ENCODE measurements around the gene SEMA3F. TPM values are rescaled to one million over a fixed set of nuclear protein-coding genes. Genes with fewer than 3 reads are reported as not detected.

The SEMA3F gene
- total and polyA plus RNA-seq, 4 donors, result 27.8 to 54.3 (median 47.4) TPM

DNA sequence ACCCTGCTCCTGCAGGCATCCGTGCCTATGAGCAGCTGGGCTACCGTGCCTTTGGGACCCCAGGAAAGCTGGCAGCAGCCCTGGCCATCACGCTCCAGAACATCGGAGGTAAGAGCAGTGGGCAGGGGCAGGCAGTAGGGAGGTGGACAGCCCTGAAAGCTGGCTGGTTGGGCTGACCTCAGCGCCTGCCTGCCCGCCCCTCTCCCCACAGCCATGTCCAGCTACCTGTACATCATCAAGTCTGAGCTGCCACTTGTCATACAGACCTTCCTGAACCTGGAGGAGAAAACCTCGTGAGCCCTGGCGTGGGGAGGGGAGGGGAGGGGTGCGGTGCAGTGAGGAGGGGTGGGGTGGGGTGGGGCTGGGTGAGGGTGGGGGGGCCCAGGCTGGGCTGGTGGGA lies 60.4 kb downstream of the SEMA3F start:
- no peak overlapping the region for H3K4me3 ChIP-seq
- H3K9ac ChIP-seq (ENCODE audit: insufficient read depth in 1 of 2, low read length in 2 of 2), result no peak overlapping the region
- no peak for DNase-seq
- peaks cover 0 to 4% (median 0%) of the 10 kb centered on the region in 5 donors for H3K4me1 ChIP-seq (ENCODE audit: control insufficient read depth in 5 of 5, insufficient read depth in 5 of 5, low read length in 5 of 5)
- H3K27me3 ChIP-seq (ENCODE audit: control insufficient read depth in 3 of 3, insufficient read depth in 3 of 3, low read length in 2 of 3), result no peaks in the 10 kb centered on the region
- no peaks in the 10 kb centered on the region for H3K9me3 ChIP-seq (ENCODE audit: control insufficient read depth in 4 of 4, insufficient read depth in 3 of 4, low read length in 3 of 4)
- ATAC-seq (ENCODE audit: insufficient read depth, low FRiP score), result no peak
- WGBS, 2 donors, result 83 to 86% methylated on average over 9 of the region's 9 CpGs
- no peaks in the 10 kb centered on the region for H3K36me3 ChIP-seq (ENCODE audit: control insufficient read depth in 4 of 4, insufficient read depth in 4 of 4, low read length in 4 of 4)
- no peak overlapping the region for H3K27ac ChIP-seq (ENCODE audit: low read depth in 1 of 2, low read length in 1 of 2)
- TF ChIP-seq, protein P1, sequence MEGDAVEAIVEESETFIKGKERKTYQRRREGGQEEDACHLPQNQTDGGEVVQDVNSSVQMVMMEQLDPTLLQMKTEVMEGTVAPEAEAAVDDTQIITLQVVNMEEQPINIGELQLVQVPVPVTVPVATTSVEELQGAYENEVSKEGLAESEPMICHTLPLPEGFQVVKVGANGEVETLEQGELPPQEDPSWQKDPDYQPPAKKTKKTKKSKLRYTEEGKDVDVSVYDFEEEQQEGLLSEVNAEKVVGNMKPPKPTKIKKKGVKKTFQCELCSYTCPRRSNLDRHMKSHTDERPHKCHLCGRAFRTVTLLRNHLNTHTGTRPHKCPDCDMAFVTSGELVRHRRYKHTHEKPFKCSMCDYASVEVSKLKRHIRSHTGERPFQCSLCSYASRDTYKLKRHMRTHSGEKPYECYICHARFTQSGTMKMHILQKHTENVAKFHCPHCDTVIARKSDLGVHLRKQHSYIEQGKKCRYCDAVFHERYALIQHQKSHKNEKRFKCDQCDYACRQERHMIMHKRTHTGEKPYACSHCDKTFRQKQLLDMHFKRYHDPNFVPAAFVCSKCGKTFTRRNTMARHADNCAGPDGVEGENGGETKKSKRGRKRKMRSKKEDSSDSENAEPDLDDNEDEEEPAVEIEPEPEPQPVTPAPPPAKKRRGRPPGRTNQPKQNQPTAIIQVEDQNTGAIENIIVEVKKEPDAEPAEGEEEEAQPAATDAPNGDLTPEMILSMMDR (IDR thresholded peaks at IDR 0.05; ENCODE audit: control extremely low read depth, extremely low read depth), result no peak

DNA sequence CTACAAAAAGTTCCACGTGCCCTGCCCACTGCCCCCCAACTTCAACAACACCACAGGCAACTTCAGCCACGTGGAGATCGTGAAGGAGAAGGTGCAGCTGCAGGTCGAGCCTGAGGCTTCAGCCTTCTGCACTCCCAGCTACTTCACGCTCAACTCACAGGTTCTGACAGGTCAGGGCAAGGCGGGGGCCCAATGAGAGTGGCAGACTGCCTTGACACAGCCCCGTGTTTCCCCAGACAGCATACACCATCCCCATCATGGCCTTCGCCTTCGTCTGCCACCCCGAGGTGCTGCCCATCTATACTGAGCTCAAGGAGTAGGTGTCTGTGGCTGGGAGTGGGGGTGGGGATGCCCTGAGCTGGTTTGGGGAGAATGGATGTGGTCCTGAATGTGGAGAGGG lies 62.6 kb downstream of the SEMA3F start:
- Histone ChIP-seq H3K27me3 (ENCODE audit: control insufficient read depth in 3 of 3, insufficient read depth in 3 of 3, low read length in 2 of 3) (no peaks in the 10 kb centered on the region), H3K27ac (ENCODE audit: low read depth in 1 of 2, low read length in 1 of 2) (no peak overlapping the region), H3K4me1 (ENCODE audit: control insufficient read depth in 5 of 5, insufficient read depth in 5 of 5, low read length in 5 of 5) (peaks cover 0 to 5% (median 0%) of the 10 kb centered on the region in 5 donors), H3K9me3 (ENCODE audit: control insufficient read depth in 4 of 4, insufficient read depth in 3 of 4, low read length in 3 of 4) (no peaks in the 10 kb centered on the region), H3K36me3 (ENCODE audit: control insufficient read depth in 4 of 4, insufficient read depth in 4 of 4, low read length in 4 of 4) (no peaks in the 10 kb centered on the region), H3K4me3 (no peak overlapping the region), H3K9ac (ENCODE audit: insufficient read depth in 1 of 2, low read length in 2 of 2) (no peak overlapping the region)
- TF ChIP-seq, protein P1 (IDR thresholded peaks at IDR 0.05; ENCODE audit: control extremely low read depth, extremely low read depth), result no peak
- no peak for DNase-seq
- WGBS, 2 donors, result 79 to 86% methylated on average over 10 of the region's 10 CpGs
- no peak for ATAC-seq (ENCODE audit: insufficient read depth, low FRiP score)

DNA sequence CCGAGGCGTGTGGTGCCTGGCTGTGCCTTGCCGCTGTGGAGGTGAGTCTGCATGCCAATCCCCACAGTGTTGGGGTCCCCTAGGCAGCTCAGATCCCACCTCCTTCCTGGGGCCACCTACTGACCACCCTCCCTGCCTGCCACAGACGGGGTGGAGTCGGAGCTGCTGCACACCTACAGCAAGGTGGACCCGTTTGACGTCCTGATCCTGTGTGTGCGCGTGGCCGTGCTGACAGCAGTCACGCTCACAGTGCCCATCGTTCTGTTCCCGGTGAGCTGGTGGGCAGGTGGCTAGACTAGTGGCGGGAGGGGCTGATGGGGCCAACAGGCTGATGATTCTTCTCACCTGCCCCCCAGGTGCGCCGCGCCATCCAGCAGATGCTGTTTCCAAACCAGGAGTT lies 63.3 kb downstream of the SEMA3F start:
- Histone ChIP-seq H3K27me3 (ENCODE audit: control insufficient read depth in 3 of 3, insufficient read depth in 3 of 3, low read length in 2 of 3) (no peaks in the 10 kb centered on the region), H3K4me3 (no peak overlapping the region), H3K9ac (ENCODE audit: insufficient read depth in 1 of 2, low read length in 2 of 2) (no peak overlapping the region), H3K27ac (ENCODE audit: low read depth in 1 of 2, low read length in 1 of 2) (no peak overlapping the region), H3K9me3 (ENCODE audit: control insufficient read depth in 4 of 4, insufficient read depth in 3 of 4, low read length in 3 of 4) (no peaks in the 10 kb centered on the region), H3K36me3 (ENCODE audit: control insufficient read depth in 4 of 4, insufficient read depth in 4 of 4, low read length in 4 of 4) (no peaks in the 10 kb centered on the region), H3K4me1 (ENCODE audit: control insufficient read depth in 5 of 5, insufficient read depth in 5 of 5, low read length in 5 of 5) (peaks cover 0 to 5% (median 0%) of the 10 kb centered on the region in 5 donors)
- no peak for DNase-seq
- TF ChIP-seq, protein P1 (IDR thresholded peaks at IDR 0.05; ENCODE audit: control extremely low read depth, extremely low read depth), result no peak
- no peak for ATAC-seq (ENCODE audit: insufficient read depth, low FRiP score)
- 93 to 95% methylated on average over 17 of the region's 17 CpGs for WGBS, 2 donors

DNA sequence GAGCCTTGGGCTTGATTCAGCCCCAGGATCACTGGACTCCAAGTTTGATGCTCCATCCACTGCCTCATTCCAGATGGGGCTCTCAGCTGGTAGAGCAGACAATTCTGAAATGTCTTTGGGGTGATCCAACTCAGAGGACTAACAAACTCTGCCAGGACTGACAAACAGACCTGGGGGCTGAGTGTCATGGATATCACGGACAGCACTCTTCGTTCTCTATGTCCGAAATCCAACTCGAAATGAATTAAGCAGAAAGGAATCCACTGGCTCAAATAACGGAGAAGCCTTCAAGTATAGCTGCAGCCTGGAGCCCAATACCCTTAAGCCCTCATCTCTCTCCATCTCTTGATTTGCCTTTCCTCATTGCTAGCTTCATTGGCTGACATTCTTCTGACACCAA lies 64.2 kb downstream of the SEMA3F start:
- no peaks in the 10 kb centered on the region for H3K36me3 ChIP-seq (ENCODE audit: control insufficient read depth in 4 of 4, insufficient read depth in 4 of 4, low read length in 4 of 4)
- 93 to 94% methylated on average over 5 of the region's 5 CpGs for WGBS, 2 donors
- no peak overlapping the region for H3K9ac ChIP-seq (ENCODE audit: insufficient read depth in 1 of 2, low read length in 2 of 2)
- H3K4me3 ChIP-seq, result no peak overlapping the region
- TF ChIP-seq, protein P1 (IDR thresholded peaks at IDR 0.05; ENCODE audit: control extremely low read depth, extremely low read depth), result no peak
- no peak for ATAC-seq (ENCODE audit: insufficient read depth, low FRiP score)
- DNase-seq, result no peak
- H3K27me3 ChIP-seq (ENCODE audit: control insufficient read depth in 3 of 3, insufficient read depth in 3 of 3, low read length in 2 of 3), result no peaks in the 10 kb centered on the region
- no peak overlapping the region for H3K27ac ChIP-seq (ENCODE audit: low read depth in 1 of 2, low read length in 1 of 2)
- peaks cover 0 to 5% (median 0%) of the 10 kb centered on the region in 5 donors for H3K4me1 ChIP-seq (ENCODE audit: control insufficient read depth in 5 of 5, insufficient read depth in 5 of 5, low read length in 5 of 5)
- H3K9me3 ChIP-seq (ENCODE audit: control insufficient read depth in 4 of 4, insufficient read depth in 3 of 4, low read length in 3 of 4), result no peaks in the 10 kb centered on the region
